BLaER1 treated with 17β-estradiol and CSF1 and Interleukin-3, amounts not matched to agents 10 nM and 100 nM (cell line): Measurements from ENCODE around the gene ZNF284.
"Not testable (repeated sequence)": the region's sequence is repeated elsewhere in the genome, so short reads cannot be mapped to it uniquely, and the experiment has no call there.

Experiments used
- H3K27ac ChIP-seq, 11 experiments: shearing (Covaris generic); formaldehyde crosslinking; 2 replicates each; pipeline ENCODE4 v1.8.1; 2022
- H3K27me3 ChIP-seq, 11 experiments: shearing (Covaris generic); formaldehyde crosslinking; 2 replicates each; pipeline ENCODE4 v1.8.1; 2022
- H3K36me3 ChIP-seq, 11 experiments: shearing (Covaris generic); formaldehyde crosslinking; 2 replicates each; pipeline ENCODE4 v1.8.1; 2022
- H3K4me1 ChIP-seq, 10 experiments: shearing (Covaris generic); formaldehyde crosslinking; 2 replicates each; pipeline ENCODE4 v1.8.1; 2022
- H3K4me2 ChIP-seq, 11 experiments: shearing (Covaris generic); formaldehyde crosslinking; 2 replicates each; pipeline ENCODE4 v1.8.1; 2022
- H3K4me3 ChIP-seq, 10 experiments: shearing (Covaris generic); formaldehyde crosslinking; 2 replicates each; pipeline ENCODE4 v1.8.1; 2022
- H3K9ac ChIP-seq, 11 experiments: shearing (Covaris generic); formaldehyde crosslinking; 2 replicates each; pipeline ENCODE4 v1.8.1; 2022
- H3K9me3 ChIP-seq, 11 experiments: shearing (Covaris generic); formaldehyde crosslinking; replicated peaks in 1 of 11; 2 replicates each; pipeline ENCODE4 v1.8.1; 2022
- H4K20me1 ChIP-seq, 11 experiments: shearing (Covaris generic); formaldehyde crosslinking; 2 replicates each; pipeline ENCODE4 v1.8.1; 2022
- Cebpa-rat ChIP-seq, 11 experiments: shearing (Covaris generic); IDR thresholded peaks; 2 replicates each; pipeline ENCODE4 v1.8.1; 2022

ZNF284 gene

DNA sequence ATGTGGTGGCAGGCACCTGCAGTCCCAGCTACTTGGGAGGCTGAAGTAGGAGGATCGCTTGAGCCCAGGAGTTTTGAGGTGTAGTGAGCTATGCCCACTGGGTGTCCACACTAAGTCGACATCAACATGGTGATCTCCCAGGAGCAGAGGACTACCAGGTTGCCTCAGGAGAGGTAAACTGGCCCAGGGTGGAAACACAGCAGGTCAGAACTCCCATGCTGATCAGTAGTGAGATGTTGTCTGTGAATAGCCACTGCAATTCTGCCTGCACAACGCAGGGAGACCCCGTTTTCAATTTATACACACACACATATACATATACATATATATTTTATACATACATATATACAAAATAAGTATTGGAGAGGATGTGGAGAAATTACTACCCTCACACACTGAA, 20.1 kb downstream of the ZNF284 start:
- H3K36me3 ChIP-seq = peaks cover 14 to 32% (median 21%) of the 10 kb centered on the region in 11 experiments
- H3K9me3 ChIP-seq = peaks cover 0 to 3% (median 0%) of the 10 kb centered on the region in 11 experiments; a peak in 1 of 22 replicates
- H3K4me3 ChIP-seq = no peak overlapping the region
- H3K27me3 ChIP-seq = no peaks in the 10 kb centered on the region
- no peak overlapping the region for H3K27ac ChIP-seq
- no peak overlapping the region for H3K9ac ChIP-seq
- no peak for TF ChIP-seq Cebpa-rat (IDR thresholded peaks at IDR 0.05)
- H3K4me2 ChIP-seq = no peak overlapping the region
- H4K20me1 ChIP-seq = peaks cover 0 to 13% (median 0%) of the 10 kb centered on the region in 11 experiments; a peak in 8 of 22 replicates
- H3K4me1 ChIP-seq = peaks cover 4 to 24% (median 9%) of the 10 kb centered on the region in 10 experiments

DNA sequence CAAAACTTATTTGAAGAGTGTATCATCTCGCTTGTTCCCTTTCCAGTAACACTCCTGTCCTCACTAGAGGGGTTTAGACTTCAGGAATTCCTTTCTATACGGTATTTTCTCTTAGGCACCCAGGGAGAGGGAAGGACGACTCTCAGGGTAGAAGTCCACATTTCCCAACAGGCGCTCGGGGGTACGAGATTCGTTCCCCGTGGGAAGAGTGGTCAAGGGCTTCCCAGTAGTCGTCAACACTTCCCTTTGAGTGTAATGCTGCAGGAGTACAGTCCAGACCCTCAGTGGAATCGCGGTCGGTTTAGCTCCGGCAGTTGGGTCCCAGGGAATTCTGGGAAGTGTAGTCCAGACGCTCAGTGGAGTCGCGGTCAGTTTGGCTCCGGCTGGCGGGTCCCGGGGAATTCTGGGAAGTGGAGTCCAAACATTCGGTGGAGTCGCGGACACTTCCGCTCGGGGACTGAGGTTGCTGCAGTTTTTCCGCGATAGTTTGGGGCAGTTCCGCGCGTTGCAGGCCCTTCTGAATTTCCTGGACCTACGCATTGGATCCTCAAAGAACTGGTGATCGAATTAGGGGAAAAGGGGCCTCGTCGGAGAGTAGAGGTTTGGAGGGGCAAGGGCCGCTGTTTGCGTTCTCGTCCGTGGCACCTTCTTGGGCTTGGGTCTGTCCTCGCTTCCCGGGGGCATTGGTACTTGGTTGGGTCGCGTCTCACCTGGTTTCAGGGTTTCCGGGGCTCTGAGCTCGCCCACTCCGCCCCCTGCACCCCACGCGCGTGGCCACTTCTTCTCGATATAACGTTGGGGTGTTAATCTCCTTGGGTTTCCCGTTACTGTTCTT, 22.2 kb downstream of the ZNF284 start, which contains the start of gene ZNF224:
ZNF224 (plus strand) TSS at position 431 of the 835 bp plus-strand sequence. CDS start 3,513 bp downstream, outside the sequence.
- peaks cover 0 to 3% (median 0%) of the 10 kb centered on the region in 11 experiments; a peak in 1 of 22 replicates for H3K9me3 ChIP-seq
- H3K4me3 ChIP-seq = peak within 1 kb of the TSS; percentile 81 to 100 (median 94)
- H3K36me3 ChIP-seq = peaks cover 26 to 32% (median 31%) of the 10 kb centered on the region in 11 experiments
- peak within 1 kb of the TSS; percentile 73 to 86 (median 77) for H3K27ac ChIP-seq
- TF ChIP-seq Cebpa-rat (IDR thresholded peaks at IDR 0.05) = no peak
- peaks cover 4 to 24% (median 9%) of the 10 kb centered on the region in 10 experiments for H3K4me1 ChIP-seq
- peak within 1 kb of the TSS; percentile 69 to 90 (median 83) for H3K4me2 ChIP-seq
- peaks cover 0 to 20% (median 0%) of the 10 kb centered on the region in 11 experiments; a peak in 8 of 22 replicates for H4K20me1 ChIP-seq
- H3K27me3 ChIP-seq = no peaks in the 10 kb centered on the region
- H3K9ac ChIP-seq = peak within 1 kb of the TSS; percentile 83 to 93 (median 88)

DNA sequence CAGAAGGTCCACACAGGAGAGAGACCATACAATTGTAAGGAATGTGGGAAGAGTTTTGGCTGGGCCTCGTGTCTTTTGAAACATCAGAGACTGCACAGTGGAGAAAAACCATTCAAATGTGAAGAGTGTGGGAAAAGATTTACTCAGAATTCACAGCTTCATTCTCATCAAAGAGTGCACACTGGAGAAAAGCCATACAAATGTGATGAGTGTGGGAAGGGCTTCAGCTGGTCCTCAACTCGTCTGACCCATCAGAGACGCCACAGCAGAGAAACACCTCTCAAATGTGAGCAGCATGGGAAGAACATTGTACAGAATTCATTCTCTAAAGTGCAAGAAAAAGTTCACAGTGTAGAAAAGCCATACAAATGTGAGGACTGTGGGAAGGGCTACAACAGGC, 35.8 kb downstream of the ZNF284 start:
- no peak for TF ChIP-seq Cebpa-rat (IDR thresholded peaks at IDR 0.05)
- Histone ChIP-seq H3K4me3 (peak overlapping the region in 4 of 10 experiments; percentile 15 to 34 (median 23); a peak in 4 of 20 replicates), H3K36me3 (peaks cover 57 to 81% (median 75%) of the 10 kb centered on the region in 11 experiments), H3K4me2 (no peak overlapping the region), H3K9ac (no peak overlapping the region), H3K27me3 (peaks cover 0 to 5% (median 0%) of the 10 kb centered on the region in 11 experiments; a peak in 1 of 22 replicates), H3K9me3 (peaks cover 68 to 91% (median 80%) of the 10 kb centered on the region in 11 experiments), H4K20me1 (no peaks in the 10 kb centered on the region), H3K4me1 (peaks cover 4 to 12% (median 10%) of the 10 kb centered on the region in 10 experiments; a peak in 17 of 20 replicates), H3K27ac (no peak overlapping the region)

DNA sequence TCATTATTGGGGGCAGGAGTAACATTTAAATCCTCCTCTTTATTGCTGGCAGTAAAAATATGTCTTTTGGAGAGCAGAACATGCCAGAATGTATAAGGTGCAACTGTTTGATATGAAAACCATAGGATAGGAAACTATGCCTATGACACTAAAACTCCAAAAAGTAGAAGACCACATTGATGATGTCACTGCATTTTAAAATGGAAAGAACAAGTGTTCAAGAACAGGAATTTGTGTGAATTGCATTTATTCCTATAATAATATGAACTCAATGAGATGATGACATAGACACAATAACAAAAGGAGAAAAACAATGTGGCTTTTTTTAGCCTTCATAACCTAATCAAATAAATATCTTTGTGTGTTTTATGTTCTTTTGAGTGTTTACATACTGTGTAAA, 37.5 kb downstream of the ZNF284 start:
- Histone ChIP-seq H3K4me3 (no peak overlapping the region), H3K4me1 (peaks cover 10 to 19% (median 17%) of the 10 kb centered on the region in 10 experiments), H3K27ac (no peak overlapping the region), H3K9ac (no peak overlapping the region), H3K4me2 (no peak overlapping the region), H3K36me3 (peaks cover 39 to 64% (median 58%) of the 10 kb centered on the region in 11 experiments), H4K20me1 (no peaks in the 10 kb centered on the region), H3K27me3 (peaks cover 0 to 5% (median 0%) of the 10 kb centered on the region in 11 experiments; a peak in 1 of 22 replicates), H3K9me3 (peaks cover 51 to 74% (median 65%) of the 10 kb centered on the region in 11 experiments)
- no peak for TF ChIP-seq Cebpa-rat (IDR thresholded peaks at IDR 0.05)

DNA sequence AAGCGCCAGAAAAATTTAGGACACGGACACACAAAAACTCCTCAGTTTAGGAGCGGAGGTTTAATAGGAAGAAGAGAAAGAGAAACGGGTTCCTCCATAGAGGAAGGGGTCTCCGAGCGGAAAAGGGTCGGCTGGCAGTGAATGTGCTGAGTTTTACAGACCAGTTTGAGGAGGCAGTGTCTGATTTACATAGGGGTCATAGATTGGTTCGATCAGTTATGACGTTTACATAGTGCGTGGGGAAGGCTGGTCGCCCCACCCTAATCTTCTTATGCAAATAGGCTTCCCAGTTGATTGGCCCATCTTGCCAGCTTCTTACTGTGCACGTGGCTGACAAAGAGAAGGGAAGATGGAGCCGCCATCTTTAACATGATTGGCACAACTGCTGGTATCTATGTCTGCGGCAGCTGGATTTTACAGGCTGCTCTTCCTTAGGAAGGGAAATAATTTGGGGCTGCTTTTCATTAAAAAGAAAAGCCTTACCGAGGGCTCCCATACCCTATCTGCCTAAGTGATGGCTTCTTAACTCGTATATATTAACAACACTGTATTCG, 40.0 kb downstream of the ZNF284 start:
- Histone ChIP-seq H3K4me2 (peak overlapping the region; percentile 77 to 94 (median 85)), H3K36me3 (peaks cover 26 to 54% (median 46%) of the 10 kb centered on the region in 11 experiments), H3K27ac (no peak overlapping the region), H3K4me3 (peak overlapping the region; percentile 76 to 91 (median 84); a peak in 15 of 20 replicates), H4K20me1 (no peaks in the 10 kb centered on the region), H3K9ac (no peak overlapping the region), H3K9me3 (peaks cover 25 to 49% (median 40%) of the 10 kb centered on the region in 11 experiments), H3K27me3 (no peaks in the 10 kb centered on the region), H3K4me1 (peaks cover 15 to 25% (median 21%) of the 10 kb centered on the region in 10 experiments)
- TF ChIP-seq Cebpa-rat (IDR thresholded peaks at IDR 0.05) = no peak

DNA sequence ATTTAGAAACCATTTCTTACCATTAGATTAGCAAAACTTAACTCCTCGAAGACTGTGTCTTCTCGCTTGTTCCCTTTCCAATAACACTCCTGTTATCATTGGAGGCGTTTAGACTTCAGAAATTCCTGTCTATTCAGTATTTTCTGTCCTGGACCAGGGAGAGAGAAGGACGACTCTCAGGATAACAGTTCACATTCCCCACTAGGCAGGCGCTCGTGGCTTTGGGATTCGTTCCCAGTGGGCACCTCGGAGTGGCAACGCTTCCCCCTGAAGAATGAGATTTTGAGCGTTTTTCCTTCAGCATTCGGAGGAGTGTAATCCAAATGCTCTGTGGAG, 40.8 kb downstream of the ZNF284 start:
- H3K27ac ChIP-seq = peak overlapping the region in 5 of 11 experiments; percentile 2 to 43 (median 31); a peak in 7 of 22 replicates

DNA sequence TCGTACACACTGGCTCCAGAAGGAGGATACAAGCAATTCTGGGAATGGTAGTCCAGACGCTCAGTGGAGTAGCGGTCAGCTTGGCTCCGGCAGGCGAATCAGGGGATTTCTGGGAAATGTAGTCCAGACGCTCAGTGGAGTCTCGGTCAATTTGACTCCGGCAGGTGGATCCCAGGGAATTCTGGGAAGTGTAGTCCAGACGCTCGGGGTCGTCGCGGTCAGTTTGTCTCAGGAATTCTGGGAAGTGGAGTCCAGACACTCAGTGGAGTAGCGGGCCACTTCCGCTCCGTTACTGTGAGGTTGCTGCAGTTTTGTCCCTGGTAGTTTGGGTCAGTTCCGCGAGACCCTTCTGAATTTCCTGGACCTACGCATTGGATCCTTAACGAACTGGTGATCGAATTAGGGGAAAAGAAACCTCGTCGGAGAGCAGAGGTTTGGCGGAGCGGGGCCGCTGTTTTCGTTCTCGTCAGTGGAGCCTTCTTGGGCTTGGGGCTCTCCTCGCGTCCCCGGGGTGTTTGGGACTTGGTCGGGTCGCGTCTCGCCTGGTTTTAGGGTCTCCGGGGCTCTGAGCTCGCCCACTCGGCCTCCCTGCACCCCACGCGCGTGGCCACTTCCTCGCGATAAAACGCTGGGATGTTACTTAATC, 41.3 kb downstream of the ZNF284 start, which contains the start of gene ZNF225:
ZNF225 (plus strand) TSS at position 262 of the 646 bp plus-strand sequence. CDS start 2,429 bp downstream, outside the sequence.
- no peak for TF ChIP-seq Cebpa-rat (IDR thresholded peaks at IDR 0.05)
- H3K4me3 ChIP-seq = peak within 1 kb of the TSS; percentile 76 to 91 (median 84)
- peaks cover 26 to 54% (median 46%) of the 10 kb centered on the region in 11 experiments for H3K36me3 ChIP-seq
- no peaks in the 10 kb centered on the region for H4K20me1 ChIP-seq
- H3K9me3 ChIP-seq = peaks cover 13 to 36% (median 27%) of the 10 kb centered on the region in 11 experiments
- H3K27ac ChIP-seq = peak within 1 kb of the TSS; percentile 73 to 89 (median 77)
- peaks cover 15 to 25% (median 21%) of the 10 kb centered on the region in 10 experiments for H3K4me1 ChIP-seq
- H3K9ac ChIP-seq = peak within 1 kb of the TSS; percentile 75 to 89 (median 87)
- no peaks in the 10 kb centered on the region for H3K27me3 ChIP-seq
- peak within 1 kb of the TSS; percentile 81 to 94 (median 89) for H3K4me2 ChIP-seq

More for the DNA sequence above, 40.8 kb downstream of the ZNF284 start:
- Histone ChIP-seq H3K4me1 (peaks cover 15 to 25% (median 21%) of the 10 kb centered on the region in 10 experiments), H3K27me3 (no peaks in the 10 kb centered on the region), H3K36me3 (peaks cover 25 to 54% (median 46%) of the 10 kb centered on the region in 11 experiments), H3K4me3 (peak overlapping the region; percentile 76 to 91 (median 84)), H4K20me1 (no peaks in the 10 kb centered on the region), H3K4me2 (peak overlapping the region; percentile 77 to 94 (median 85)), H3K9ac (peak overlapping the region; percentile 75 to 89 (median 87)), H3K9me3 (peaks cover 18 to 41% (median 32%) of the 10 kb centered on the region in 11 experiments)
- TF ChIP-seq Cebpa-rat (IDR thresholded peaks at IDR 0.05) = no peak

DNA sequence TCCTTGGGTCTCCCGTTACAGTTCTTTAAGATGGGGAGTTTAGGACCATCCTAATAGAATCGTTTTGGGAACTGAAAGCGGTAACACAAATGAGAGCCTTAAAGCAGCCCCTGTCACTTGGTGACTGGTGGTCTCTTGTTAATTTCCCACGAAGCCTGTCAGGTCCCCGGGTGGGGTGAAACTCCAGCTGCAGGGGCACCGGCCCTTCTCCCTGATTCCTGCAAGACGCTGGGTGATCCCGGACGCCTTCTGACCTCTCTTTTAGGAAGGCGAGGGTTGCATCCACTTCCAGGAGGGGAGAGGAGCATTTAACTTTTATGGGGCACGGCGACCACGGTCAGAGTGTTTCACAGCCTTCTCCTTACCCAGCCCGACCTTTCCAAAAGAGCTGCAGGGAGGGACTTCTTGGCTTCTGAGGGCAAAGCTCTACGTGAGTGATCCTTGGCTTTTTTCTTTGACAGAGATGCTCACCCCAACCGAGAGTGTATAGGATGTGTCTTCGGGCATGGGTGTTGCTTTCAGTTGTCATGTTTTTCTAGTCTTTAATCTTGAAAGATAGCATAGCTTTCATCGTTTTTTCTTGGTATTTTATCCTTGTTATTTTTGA, 41.9 kb downstream of the ZNF284 start:
- H3K36me3 ChIP-seq = peaks cover 29 to 54% (median 46%) of the 10 kb centered on the region in 11 experiments
- H3K4me3 ChIP-seq = peak overlapping the region; percentile 76 to 91 (median 84)
- peaks cover 6 to 30% (median 21%) of the 10 kb centered on the region in 11 experiments; a peak in 19 of 22 replicates for H3K9me3 ChIP-seq
- peak overlapping the region; percentile 79 to 92 (median 86) for H3K4me2 ChIP-seq
- no peaks in the 10 kb centered on the region for H4K20me1 ChIP-seq
- no peak for TF ChIP-seq Cebpa-rat (IDR thresholded peaks at IDR 0.05)
- H3K27ac ChIP-seq = peak overlapping the region; percentile 73 to 89 (median 77)
- peak overlapping the region; percentile 75 to 89 (median 87) for H3K9ac ChIP-seq
- peaks cover 15 to 25% (median 21%) of the 10 kb centered on the region in 10 experiments for H3K4me1 ChIP-seq
- H3K27me3 ChIP-seq = no peaks in the 10 kb centered on the region

DNA sequence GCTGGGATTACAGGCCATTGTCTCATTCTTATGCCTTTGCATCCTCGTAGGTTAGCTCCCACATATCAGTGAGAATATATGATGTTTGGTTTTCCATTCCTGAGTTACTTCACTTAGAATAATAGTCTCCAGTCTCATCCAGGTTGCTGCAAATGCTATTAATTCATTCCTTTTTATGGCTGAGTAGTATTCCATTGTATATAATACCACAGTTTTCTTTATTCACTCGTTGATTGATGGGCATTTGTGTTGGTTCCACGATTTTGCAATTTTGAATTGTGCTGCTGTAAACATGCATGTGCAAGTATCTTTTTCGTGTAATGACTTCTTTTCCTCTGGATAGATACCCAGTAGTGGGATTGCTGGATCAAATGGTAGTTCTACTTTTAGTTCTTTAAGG, 49.2 kb downstream of the ZNF284 start:
- not testable (repeated sequence) for H3K27ac ChIP-seq, H3K4me1 ChIP-seq, H3K9ac ChIP-seq, H3K4me3 ChIP-seq, H4K20me1 ChIP-seq, H3K4me2 ChIP-seq, H3K27me3 ChIP-seq
- H3K36me3 ChIP-seq = peaks cover 93 to 100% (median 96%) of the 10 kb centered on the region in 11 experiments
- H3K9me3 ChIP-seq = peaks cover 35 to 59% (median 48%) of the 10 kb centered on the region in 11 experiments
